Retina (tissue), 1 donor: Measurements from ENCODE around the gene STAT2.
A peak's percentile ranks its signal among the peaks of the same experiment; 100 is the strongest.
"Not testable (repeated sequence)": the region's sequence is repeated elsewhere in the genome, so short reads cannot be mapped to it uniquely, and the experiment has no call there.

Source experiments
- DNase-seq: peaks from one replicate; pipeline ENCODE4 v3.0.0-alpha.2; 2016

The STAT2 gene

GRCh38 chr12:56359851-56360767 lies at the start of gene STAT2:
TSS of gene STAT2 (minus strand) at chr12:56360107. CDS start at chr12:56356571, 3,536 bp downstream.
- peak; percentile 95 for DNase-seq

GRCh38 chr12:56408799-56409417 lies 49.0 kb upstream of the STAT2 start:
- DNase-seq, result no peak

- DNase-seq, result not testable (repeated sequence)
Measured at GRCh38 chr12:56404227-56404626, 44.3 kb upstream of the STAT2 start.

- DNase-seq, result not testable (repeated sequence)
Measured at GRCh38 chr12:56401612-56402011, 41.7 kb upstream of the STAT2 start.

GRCh38 chr12:56401125-56401524 lies 41.2 kb upstream of the STAT2 start:
- not testable (repeated sequence) for DNase-seq

GRCh38 chr12:56399466-56399865 lies 39.6 kb upstream of the STAT2 start:
- not testable (repeated sequence) for DNase-seq

- no peak for DNase-seq
Measured at GRCh38 chr12:56398324-56398723, 38.4 kb upstream of the STAT2 start.

GRCh38 chr12:56392331-56392730 lies 32.4 kb upstream of the STAT2 start:
- DNase-seq, result no peak

GRCh38 chr12:56391721-56392120 lies 31.8 kb upstream of the STAT2 start:
- DNase-seq, result no peak

GRCh38 chr12:56389412-56389811 lies 29.5 kb upstream of the STAT2 start:
- DNase-seq, result no peak

GRCh38 chr12:56387152-56387736 lies 27.3 kb upstream of the STAT2 start:
- DNase-seq, result no peak

- no peak for DNase-seq
Measured at GRCh38 chr12:56385873-56386272, 26.0 kb upstream of the STAT2 start.

GRCh38 chr12:56382611-56383010 lies 22.7 kb upstream of the STAT2 start:
- no peak for DNase-seq

- no peak for DNase-seq
Measured at GRCh38 chr12:56377989-56378316, 18.0 kb upstream of the STAT2 start.

- no peak for DNase-seq
Measured at GRCh38 chr12:56377310-56377988, 17.5 kb upstream of the STAT2 start.

GRCh38 chr12:56375598-56376434 lies 15.9 kb upstream of the STAT2 start:
- DNase-seq, result no peak

- no peak for DNase-seq
Measured at GRCh38 chr12:56374726-56375597, 15.1 kb upstream of the STAT2 start.

- no peak for DNase-seq
Measured at GRCh38 chr12:56373515-56373914, 13.6 kb upstream of the STAT2 start.

- no peak for DNase-seq
Measured at GRCh38 chr12:56366948-56367347, 7.0 kb upstream of the STAT2 start.

GRCh38 chr12:56362130-56363059 lies 2.5 kb upstream of the STAT2 start, which contains the start of gene APOF:
TSS of gene APOF (minus strand) at chr12:56362857. CDS start at chr12:56362745, 112 bp downstream.
- no peak for DNase-seq
